K562 (cell line): Measurements from ENCODE around the gene GRIPAP1. TPM values are rescaled to one million over a fixed set of nuclear protein-coding genes. Genes with fewer than 3 reads are reported as not detected.

ENCODE experiments used
- CCAR2 ChIP-seq: fragments of 200-400 bp; formaldehyde crosslinking; IDR thresholded peaks from 2 replicates; pipeline ENCODE4 v1.6.1; 2017; ENCODE audit warnings: mild to moderate bottlenecking, low read depth, low read length
- DACH1 ChIP-seq: fragments of 450-650 bp; IDR thresholded peaks from 2 replicates; pipeline ENCODE4 v1.6.1; 2018; ENCODE audit not compliant: partially characterized antibody
- HNRNPLL ChIP-seq: fragments of 200-400 bp; formaldehyde crosslinking; IDR thresholded peaks from 2 replicates; pipeline ENCODE4 v1.6.1; 2017; ENCODE audit warnings: low read length, low read depth, mild to moderate bottlenecking; ENCODE audit not compliant: poor library complexity, severe bottlenecking
- HNRNPUL1 ChIP-seq: fragments of 200-400 bp; formaldehyde crosslinking; IDR thresholded peaks from 2 replicates; pipeline ENCODE4 v1.6.1; 2017; ENCODE audit warnings: low read length
- KDM4B ChIP-seq, 2 experiments: fragments of 450-650 bp in 1 of 2; sonication (generic) in 1 of 2; IDR thresholded peaks; 2 replicates each; pipeline ENCODE4 v1.6.1; 2016 to 2017; ENCODE audit warnings: borderline replicate concordance in 2 of 2, antibody characterized with exemption in 1 of 2, low read depth in 1 of 2, mild to moderate bottlenecking in 1 of 2
- NCOR1 ChIP-seq: fragments of 450-650 bp; IDR thresholded peaks from 2 replicates; pipeline ENCODE4 v1.6.1; 2016; ENCODE audit warnings: mild to moderate bottlenecking, moderate library complexity
- SMARCE1 ChIP-seq: fragments of 450-650 bp; IDR thresholded peaks from 2 replicates; pipeline ENCODE4 v1.7.1; 2016; ENCODE audit warnings: mild to moderate bottlenecking
- TCF3 ChIP-seq: sonication (generic); formaldehyde crosslinking; IDR thresholded peaks from 2 replicates; pipeline ENCODE4 v1.4.0; 2020; ENCODE audit warnings: mild to moderate bottlenecking, missing genetic modification reagents
- TCF7L2 ChIP-seq: fragments of 150-350 bp; IDR thresholded peaks from 2 replicates; pipeline ENCODE4 v1.6.1; 2016; ENCODE audit warnings: low read depth, mild to moderate bottlenecking, low read length, moderate library complexity
- ZNF24 ChIP-seq: fragments of 450-650 bp; IDR thresholded peaks from 2 replicates; pipeline ENCODE4 v1.6.1; 2016
- ZNF408 ChIP-seq: fragments of 250-450 bp; sonication (Bioruptor Pico); IDR thresholded peaks from 2 replicates; pipeline ENCODE4 v1.4.0; 2020; ENCODE audit warnings: low read depth, mild to moderate bottlenecking, moderate library complexity
- ZNF668 ChIP-seq: fragments of 250-450 bp; sonication (Bioruptor Pico); IDR thresholded peaks from 2 replicates; pipeline ENCODE4 v1.8.0; 2022; ENCODE audit warnings: mild to moderate bottlenecking, inconsistent platforms
- ZNF717 ChIP-seq: fragments of 250-450 bp; sonication (Bioruptor Pico); IDR thresholded peaks from 2 replicates; pipeline ENCODE4 v1.5.0; 2021
- polyA plus RNA-seq, 8 experiments: library from polyadenylated mRNA; depleted of rRNA in 4 of 8; stranded (reverse) in 5 of 8; unstranded in 3 of 8; fragments of >200 nt; fragmentation: Nextera tagmentation in 2 of 8; fragmentation: Illumina TruSeq in 1 of 8; extraction: Ambion mirVana in 2 of 8; extraction: Trizol in 1 of 8; gene quantifications; 2 replicates each; pipeline versions ENCODE4 v1.2.1 to v1.2.3, GENCODE V29; 2011 to 2014; ENCODE audit warnings: inconsistent platforms in 1 of 8, missing spikeins in 1 of 8
- total RNA-seq, 7 experiments: library from RNA; depleted of rRNA in 6 of 7; stranded (reverse); fragments of >200 nt in 6 of 7; fragmentation: Illumina TruSeq in 2 of 7; extraction: Trizol in 2 of 7; gene quantifications; 2 replicates each; pipeline versions ENCODE4 v1.2.1 to v1.2.3, GENCODE V29; 2011 to 2021; ENCODE audit warnings: low replicate concordance in 1 of 7
- TF ChIP-seq, protein P1 (sequence below), 2 experiments: fragments of 450-650 bp in 1 of 2; sonication (generic) in 1 of 2; formaldehyde crosslinking in 1 of 2; IDR thresholded peaks; 2 replicates each; pipeline versions ENCODE4 v1.7.1 to v1.9.0; 2016 to 2022; ENCODE audit warnings: inconsistent platforms in 1 of 2, mild to moderate bottlenecking in 1 of 2, missing genetic modification reagents in 1 of 2
- TF ChIP-seq, protein P2 (sequence below): IDR thresholded peaks from 3 replicates; pipeline ENCODE4 v1.6.1; 2011; ENCODE audit warnings: borderline replicate concordance, mild to moderate bottlenecking; ENCODE audit not compliant: insufficient read length, insufficient read depth
- TF ChIP-seq, protein P3 (sequence below): fragments of 450-650 bp; IDR thresholded peaks from 2 replicates; pipeline ENCODE4 v1.6.1; 2016; ENCODE audit warnings: borderline replicate concordance

Gene GRIPAP1
- total and polyA plus RNA-seq, 9 of the 15 experiments (the other 6 are each of a cell fraction or from before 2014, with no cell fraction given): 4.1 to 41.6 (median 24.0) TPM

DNA sequence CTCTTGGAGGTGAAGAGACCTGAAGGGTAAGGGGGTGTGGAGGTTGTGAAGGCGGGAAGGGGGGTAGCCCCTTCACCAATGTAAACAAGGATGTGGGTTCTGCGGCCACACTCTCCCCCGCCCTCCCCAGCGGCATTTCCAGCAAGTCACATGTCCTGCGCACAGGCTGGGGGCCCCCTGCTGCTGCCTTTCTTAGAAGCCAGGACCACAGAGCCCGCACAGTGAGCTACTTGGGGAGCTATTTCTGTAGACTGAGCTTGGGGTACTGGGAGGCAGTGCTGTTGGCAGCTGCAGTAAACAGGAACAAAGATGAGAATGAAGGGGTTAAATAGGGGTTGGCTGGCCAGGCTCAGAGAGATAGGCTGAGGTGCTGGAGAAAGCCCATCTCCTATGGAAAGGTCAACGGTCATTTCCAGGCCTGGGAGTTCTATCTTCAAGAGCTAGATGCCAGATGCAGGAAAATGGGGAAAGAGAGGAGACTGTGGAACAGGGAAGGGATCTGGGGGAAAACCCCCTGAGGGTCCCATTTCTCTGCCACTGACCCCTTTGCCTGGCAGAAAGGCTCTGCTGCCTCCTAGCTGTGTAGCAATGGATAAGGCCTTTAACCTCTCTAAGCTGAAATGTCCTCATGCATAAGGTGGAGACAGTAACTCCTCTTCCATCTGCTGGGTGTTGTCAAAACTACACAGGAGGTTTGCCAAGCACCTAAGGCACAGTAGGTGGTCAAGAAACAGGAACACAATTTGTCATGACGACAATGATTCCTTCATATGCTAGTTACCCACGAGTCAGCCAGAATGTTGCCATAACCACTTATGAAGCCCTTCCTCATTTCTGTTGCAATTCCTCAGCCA, 64.8 kb downstream of the GRIPAP1 start (continued):
- TF ChIP-seq, protein P1, sequence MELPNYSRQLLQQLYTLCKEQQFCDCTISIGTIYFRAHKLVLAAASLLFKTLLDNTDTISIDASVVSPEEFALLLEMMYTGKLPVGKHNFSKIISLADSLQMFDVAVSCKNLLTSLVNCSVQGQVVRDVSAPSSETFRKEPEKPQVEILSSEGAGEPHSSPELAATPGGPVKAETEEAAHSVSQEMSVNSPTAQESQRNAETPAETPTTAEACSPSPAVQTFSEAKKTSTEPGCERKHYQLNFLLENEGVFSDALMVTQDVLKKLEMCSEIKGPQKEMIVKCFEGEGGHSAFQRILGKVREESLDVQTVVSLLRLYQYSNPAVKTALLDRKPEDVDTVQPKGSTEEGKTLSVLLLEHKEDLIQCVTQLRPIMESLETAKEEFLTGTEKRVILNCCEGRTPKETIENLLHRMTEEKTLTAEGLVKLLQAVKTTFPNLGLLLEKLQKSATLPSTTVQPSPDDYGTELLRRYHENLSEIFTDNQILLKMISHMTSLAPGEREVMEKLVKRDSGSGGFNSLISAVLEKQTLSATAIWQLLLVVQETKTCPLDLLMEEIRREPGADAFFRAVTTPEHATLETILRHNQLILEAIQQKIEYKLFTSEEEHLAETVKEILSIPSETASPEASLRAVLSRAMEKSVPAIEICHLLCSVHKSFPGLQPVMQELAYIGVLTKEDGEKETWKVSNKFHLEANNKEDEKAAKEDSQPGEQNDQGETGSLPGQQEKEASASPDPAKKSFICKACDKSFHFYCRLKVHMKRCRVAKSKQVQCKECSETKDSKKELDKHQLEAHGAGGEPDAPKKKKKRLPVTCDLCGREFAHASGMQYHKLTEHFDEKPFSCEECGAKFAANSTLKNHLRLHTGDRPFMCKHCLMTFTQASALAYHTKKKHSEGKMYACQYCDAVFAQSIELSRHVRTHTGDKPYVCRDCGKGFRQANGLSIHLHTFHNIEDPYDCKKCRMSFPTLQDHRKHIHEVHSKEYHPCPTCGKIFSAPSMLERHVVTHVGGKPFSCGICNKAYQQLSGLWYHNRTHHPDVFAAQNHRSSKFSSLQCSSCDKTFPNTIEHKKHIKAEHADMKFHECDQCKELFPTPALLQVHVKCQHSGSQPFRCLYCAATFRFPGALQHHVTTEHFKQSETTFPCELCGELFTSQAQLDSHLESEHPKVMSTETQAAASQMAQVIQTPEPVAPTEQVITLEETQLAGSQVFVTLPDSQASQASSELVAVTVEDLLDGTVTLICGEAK (IDR thresholded peaks at IDR 0.05): no peak
- TF ChIP-seq, protein P1 (CRISPR knock-in tag; IDR thresholded peaks at IDR 0.05): no peak
- no peak for TF ChIP-seq CCAR2
- TF ChIP-seq ZNF717 (CRISPR knock-in tag): no peak
- TF ChIP-seq NCOR1: peak; percentile 80
- TF ChIP-seq KDM4B (IDR thresholded peaks at IDR 0.05; ENCODE audit: borderline replicate concordance in 2 of 2, low read depth in 1 of 2): peak in 1 of 2 experiments; percentile 82; a peak in 1 of 4 replicates
- no peak for TF ChIP-seq HNRNPLL
- TF ChIP-seq DACH1: no peak
- TF ChIP-seq, protein P2, sequence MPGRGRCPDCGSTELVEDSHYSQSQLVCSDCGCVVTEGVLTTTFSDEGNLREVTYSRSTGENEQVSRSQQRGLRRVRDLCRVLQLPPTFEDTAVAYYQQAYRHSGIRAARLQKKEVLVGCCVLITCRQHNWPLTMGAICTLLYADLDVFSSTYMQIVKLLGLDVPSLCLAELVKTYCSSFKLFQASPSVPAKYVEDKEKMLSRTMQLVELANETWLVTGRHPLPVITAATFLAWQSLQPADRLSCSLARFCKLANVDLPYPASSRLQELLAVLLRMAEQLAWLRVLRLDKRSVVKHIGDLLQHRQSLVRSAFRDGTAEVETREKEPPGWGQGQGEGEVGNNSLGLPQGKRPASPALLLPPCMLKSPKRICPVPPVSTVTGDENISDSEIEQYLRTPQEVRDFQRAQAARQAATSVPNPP: no peak
- TF ChIP-seq ZNF24: no peak
- TF ChIP-seq SMARCE1: peak; percentile 76
- TF ChIP-seq, protein P3, sequence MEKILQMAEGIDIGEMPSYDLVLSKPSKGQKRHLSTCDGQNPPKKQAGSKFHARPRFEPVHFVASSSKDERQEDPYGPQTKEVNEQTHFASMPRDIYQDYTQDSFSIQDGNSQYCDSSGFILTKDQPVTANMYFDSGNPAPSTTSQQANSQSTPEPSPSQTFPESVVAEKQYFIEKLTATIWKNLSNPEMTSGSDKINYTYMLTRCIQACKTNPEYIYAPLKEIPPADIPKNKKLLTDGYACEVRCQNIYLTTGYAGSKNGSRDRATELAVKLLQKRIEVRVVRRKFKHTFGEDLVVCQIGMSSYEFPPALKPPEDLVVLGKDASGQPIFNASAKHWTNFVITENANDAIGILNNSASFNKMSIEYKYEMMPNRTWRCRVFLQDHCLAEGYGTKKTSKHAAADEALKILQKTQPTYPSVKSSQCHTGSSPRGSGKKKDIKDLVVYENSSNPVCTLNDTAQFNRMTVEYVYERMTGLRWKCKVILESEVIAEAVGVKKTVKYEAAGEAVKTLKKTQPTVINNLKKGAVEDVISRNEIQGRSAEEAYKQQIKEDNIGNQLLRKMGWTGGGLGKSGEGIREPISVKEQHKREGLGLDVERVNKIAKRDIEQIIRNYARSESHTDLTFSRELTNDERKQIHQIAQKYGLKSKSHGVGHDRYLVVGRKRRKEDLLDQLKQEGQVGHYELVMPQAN: no peak
- TF ChIP-seq ZNF408 (CRISPR knock-in tag): no peak
- no peak for TF ChIP-seq TCF7L2
- TF ChIP-seq ZNF668 (CRISPR knock-in tag): no peak
- peak; percentile 76 for TF ChIP-seq TCF3 (CRISPR knock-in tag)
- TF ChIP-seq HNRNPUL1: no peak
